Activated CD8-positive, alpha-beta T cell treated with anti-CD3 and anti-CD28 coated beads, Interleukin-2, amount 10 ng/mL, durations not matched to agents 7 days and 5 days (primary cell): ENCODE results near the gene PSMD13. TPM values are rescaled to one million over a fixed set of nuclear protein-coding genes. Genes with fewer than 3 reads are reported as not detected.

Experiments used
- ATAC-seq: fragments of 150-1000 bp; cut with Tn5 transposase; one replicate; pipeline ENCODE4 v1.10.0; 2021; ENCODE audit warnings: moderate library complexity
- CTCF ChIA-PET: fragments of 350-600 bp; sonication (Branson Sonifier 250); formaldehyde crosslinking; loops from one replicate; lab custom pipeline; 2021; ENCODE audit warnings: antibody characterized with exemption; lab: Charles Lee
- POLR2A ChIA-PET: fragments of 350-600 bp; sonication (Branson Sonifier 250); formaldehyde crosslinking; loops from one replicate; lab custom pipeline; 2021; ENCODE audit warnings: antibody characterized with exemption; lab: Charles Lee
- DNase-seq: peaks from one replicate; pipeline ENCODE4 v3.0.0-alpha.2; 2020
- H3K27ac Mint-ChIP-seq: one replicate; pipeline ENCODE4 v1.8.0; 2021; ENCODE audit warnings: mild to moderate bottlenecking, mixed read lengths
- H3K27me3 Mint-ChIP-seq: one replicate; pipeline ENCODE4 v1.8.0; 2021; ENCODE audit warnings: low read depth, mixed read lengths
- H3K36me3 Mint-ChIP-seq: one replicate; pipeline ENCODE4 v1.8.0; 2021; ENCODE audit warnings: low read depth, mixed read lengths
- H3K4me1 Mint-ChIP-seq: one replicate; pipeline ENCODE4 v1.8.0; 2021; ENCODE audit warnings: low read depth, mixed read lengths
- H3K4me3 Mint-ChIP-seq: one replicate; pipeline ENCODE4 v1.8.0; 2021; ENCODE audit warnings: mild to moderate bottlenecking, mixed read lengths
- H3K9me3 Mint-ChIP-seq: one replicate; pipeline ENCODE4 v1.8.0; 2022; ENCODE audit warnings: mixed read lengths; ENCODE audit not compliant: insufficient read depth
- total RNA-seq, 2 experiments: library from RNA; stranded (reverse); gene quantifications; one replicate each; pipeline ENCODE4 v1.2.3, GENCODE V29; 2021

Gene PSMD13
- total RNA-seq, 2 experiments from 2014 or later, result 164 to 173 TPM

DNA sequence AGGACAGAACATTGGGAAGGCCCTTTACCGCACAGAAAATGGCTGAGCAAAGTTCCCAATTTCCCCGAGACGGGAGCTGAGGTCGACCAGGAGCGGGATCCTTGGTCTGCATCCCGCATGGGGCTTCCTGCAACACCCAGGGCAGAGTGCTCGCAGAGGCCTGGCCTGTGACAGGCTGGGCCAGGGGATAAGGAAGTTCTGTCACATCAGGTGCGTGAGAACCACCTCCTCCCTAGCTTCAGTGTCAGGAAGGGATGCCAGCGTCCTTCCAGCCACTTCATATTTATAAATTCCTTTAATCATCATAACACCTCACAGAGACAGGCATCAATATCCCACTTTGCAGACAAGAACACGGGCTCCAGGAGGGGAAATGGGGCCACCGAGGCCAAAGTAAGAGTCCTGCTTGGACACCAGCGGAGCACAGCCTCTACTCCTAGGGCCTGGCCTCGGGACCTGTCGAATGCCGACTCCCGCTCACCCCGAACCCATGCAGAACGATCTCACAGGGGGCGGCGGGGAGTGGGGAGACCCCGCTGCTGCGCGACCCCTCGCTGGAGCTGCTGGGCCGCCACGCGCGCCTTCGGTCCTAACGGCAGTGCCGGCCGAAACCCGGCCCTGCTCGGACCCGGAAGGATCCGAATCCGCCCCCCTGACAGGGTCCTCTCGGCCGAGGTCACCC, 30.1 kb upstream of the PSMD13 start:
- Mint-ChIP-seq H3K4me1 (peaks cover 69% of the 10 kb centered on the region), H3K9me3 (no peaks in the 10 kb centered on the region), H3K27ac (peak overlapping the region; percentile 99), H3K27me3 (no peaks in the 10 kb centered on the region), H3K4me3 (peak overlapping the region; percentile 94), H3K36me3 (peaks cover 56% of the 10 kb centered on the region)
- ChIA-PET POLR2A (interaction anchor here (0.6 to 2.9 kb wide), 22 partner anchors 9 to 612 kb away, joined by 3 to 16 read pairs (median 4); partner anchors contain the start of genes NLRP6, PNPLA2, PSMD13 and SIRT3), CTCF (interaction anchor here (0.5 to 2.1 kb wide), 15 partner anchors 12 to 312 kb away, joined by 3 to 13 read pairs (median 4); partner anchors contain the start of genes PSMD13 and PTDSS2)
- ATAC-seq, result no peak
- DNase-seq, result peak; percentile 41

GRCh38 chr11:207208-207862, 29.4 kb upstream of the PSMD13 start, which contains the start of the genes BET1L and RIC8A:
BET1L (minus strand) TSS chr11:207399; CDS start chr11:207321, 78 bp downstream.
RIC8A (plus strand) TSS chr11:207708; CDS start chr11:208855, 1,147 bp downstream.
- peaks cover 62% of the 10 kb centered on the region for H3K36me3 Mint-ChIP-seq
- H3K9me3 Mint-ChIP-seq, result no peaks in the 10 kb centered on the region
- ChIA-PET CTCF (interaction anchor here (0.5 to 2.1 kb wide), 15 partner anchors 11 to 312 kb away, joined by 3 to 13 read pairs (median 4); partner anchors contain the start of genes PSMD13 and PTDSS2), POLR2A (interaction anchor here (0.6 to 2.9 kb wide), 22 partner anchors 9 to 612 kb away, joined by 3 to 16 read pairs (median 4); partner anchors contain the start of genes IFITM2, NLRP6, PNPLA2 and PSMD13)
- ATAC-seq (peak; percentile 78), DNase-seq (peak; percentile 98)
- peak within 1 kb of the TSS; percentile 94 for H3K4me3 Mint-ChIP-seq
- peaks cover 63% of the 10 kb centered on the region for H3K4me1 Mint-ChIP-seq
- H3K27ac Mint-ChIP-seq, result peak within 1 kb of the TSS; percentile 99
- H3K27me3 Mint-ChIP-seq, result no peaks in the 10 kb centered on the region

DNA sequence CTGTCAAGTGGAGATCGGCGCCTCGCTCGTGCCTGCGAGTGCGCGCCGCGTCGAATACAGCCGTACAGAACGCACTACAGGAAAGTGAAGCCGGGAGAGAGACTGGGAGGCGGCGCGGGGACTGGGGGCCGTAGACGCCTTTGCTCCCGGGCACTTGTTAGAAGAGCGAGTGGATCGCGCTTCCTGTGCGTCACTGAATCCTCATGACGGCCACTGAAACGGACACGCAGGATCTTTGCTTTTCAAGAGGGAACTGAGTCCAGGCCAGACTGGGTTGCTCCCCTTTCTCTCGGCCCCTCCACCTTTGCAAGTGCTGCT, 29.0 kb upstream of the PSMD13 start:
- Mint-ChIP-seq H3K9me3 (no peaks in the 10 kb centered on the region), H3K27me3 (no peaks in the 10 kb centered on the region), H3K4me1 (peaks cover 58% of the 10 kb centered on the region), H3K27ac (peak overlapping the region; percentile 99), H3K4me3 (peak overlapping the region; percentile 94), H3K36me3 (peaks cover 64% of the 10 kb centered on the region)
- ChIA-PET CTCF (interaction anchor here (0.9 to 2.1 kb wide), 9 partner anchors 16 to 242 kb away, joined by 4 to 13 read pairs (median 5); partner anchors contain the start of genes PSMD13 and PTDSS2), POLR2A (interaction anchor here (0.7 to 2.9 kb wide), 19 partner anchors 8 to 611 kb away, joined by 3 to 16 read pairs (median 4); partner anchors contain the start of genes IFITM2, NLRP6, PNPLA2 and PSMD13)
- DNase-seq, result no peak
- no peak for ATAC-seq

- Mint-ChIP-seq H3K27ac (peak overlapping the region; percentile 99), H3K27me3 (no peaks in the 10 kb centered on the region), H3K9me3 (no peaks in the 10 kb centered on the region), H3K36me3 (peaks cover 65% of the 10 kb centered on the region), H3K4me3 (peak overlapping the region; percentile 94), H3K4me1 (peaks cover 53% of the 10 kb centered on the region)
- peak; percentile 88 for DNase-seq
- ATAC-seq, result peak; percentile 73
- ChIA-PET CTCF (interaction anchor here (2.0 to 2.1 kb wide), 2 partner anchors 29 to 76 kb away, joined by 6 to 7 read pairs; partner anchors contain the start of gene PSMD13), POLR2A (interaction anchor here (1.2 to 2.9 kb wide), 7 partner anchors 11 to 109 kb away, joined by 4 to 15 read pairs (median 8); partner anchors contain the start of genes PGGHG and PSMD13)
Measured at GRCh38 chr11:208181-208916, 28.4 kb upstream of the PSMD13 start.

- ATAC-seq, result peak; percentile 7
Measured at GRCh38 chr11:208917-209260, 27.9 kb upstream of the PSMD13 start.

DNA sequence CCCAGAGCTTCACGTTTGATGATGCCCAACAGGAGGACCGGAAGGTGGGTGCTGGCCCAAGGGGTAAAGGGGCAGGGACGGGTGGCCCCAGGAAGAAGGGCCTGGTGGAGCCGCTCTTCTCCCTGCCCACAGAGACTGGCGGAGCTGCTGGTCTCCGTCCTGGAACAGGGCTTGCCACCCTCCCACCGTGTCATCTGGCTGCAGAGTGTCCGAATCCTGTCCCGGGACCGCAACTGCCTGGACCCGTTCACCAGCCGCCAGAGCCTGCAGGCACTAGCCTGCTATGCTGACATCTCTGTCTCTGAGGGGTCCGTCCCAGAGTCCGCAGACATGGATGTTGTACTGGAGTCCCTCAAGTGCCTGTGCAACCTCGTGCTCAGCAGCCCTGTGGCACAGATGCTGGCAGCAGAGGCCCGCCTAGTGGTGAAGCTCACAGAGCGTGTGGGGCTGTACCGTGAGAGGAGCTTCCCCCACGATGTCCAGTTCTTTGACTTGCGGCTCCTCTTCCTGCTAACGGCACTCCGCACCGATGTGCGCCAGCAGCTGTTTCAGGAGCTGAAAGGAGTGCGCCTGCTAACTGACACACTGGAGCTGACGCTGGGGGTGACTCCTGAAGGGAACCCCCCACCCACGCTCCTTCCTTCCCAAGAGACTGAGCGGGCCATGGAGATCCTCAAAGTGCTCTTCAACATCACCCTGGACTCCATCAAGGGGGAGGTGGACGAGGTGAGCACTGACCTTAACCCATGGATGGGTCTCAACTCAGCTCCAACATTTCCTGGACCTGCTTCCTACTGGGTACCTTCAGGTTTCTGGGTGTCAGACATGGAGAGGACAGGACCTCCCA, 27.3 kb upstream of the PSMD13 start:
- ATAC-seq, result no peak
- peaks cover 63% of the 10 kb centered on the region for H3K36me3 Mint-ChIP-seq
- peak overlapping the region; percentile 94 for H3K4me3 Mint-ChIP-seq
- no peaks in the 10 kb centered on the region for H3K27me3 Mint-ChIP-seq
- CTCF ChIA-PET, result interaction anchor here (0.7 kb wide), 1 partner anchor 41 kb away, joined by 4 read pairs; no protein-coding TSS in a partner anchor
- POLR2A ChIA-PET, result interaction anchor here (1.2 to 2.6 kb wide), 6 partner anchors 10 to 108 kb away, joined by 4 to 15 read pairs (median 8); partner anchors contain the start of genes PGGHG and PSMD13
- peak; percentile 21 for DNase-seq
- peak overlapping the region; percentile 99 for H3K27ac Mint-ChIP-seq
- H3K4me1 Mint-ChIP-seq, result peaks cover 42% of the 10 kb centered on the region
- no peaks in the 10 kb centered on the region for H3K9me3 Mint-ChIP-seq

More at GRCh38 chr11:208917-209260, 27.9 kb upstream of the PSMD13 start:
- POLR2A ChIA-PET, result interaction anchor here (1.2 to 2.9 kb wide), 7 partner anchors 10 to 108 kb away, joined by 4 to 15 read pairs (median 8); partner anchors contain the start of genes PGGHG and PSMD13
- Mint-ChIP-seq H3K36me3 (peaks cover 62% of the 10 kb centered on the region), H3K27ac (peak overlapping the region; percentile 99), H3K4me3 (peak overlapping the region; percentile 94), H3K9me3 (no peaks in the 10 kb centered on the region), H3K27me3 (no peaks in the 10 kb centered on the region), H3K4me1 (peaks cover 47% of the 10 kb centered on the region)
- no peak for DNase-seq
- CTCF ChIA-PET, result interaction anchor here (0.7 kb wide), 1 partner anchor 42 kb away, joined by 4 read pairs; no protein-coding TSS in a partner anchor

DNA sequence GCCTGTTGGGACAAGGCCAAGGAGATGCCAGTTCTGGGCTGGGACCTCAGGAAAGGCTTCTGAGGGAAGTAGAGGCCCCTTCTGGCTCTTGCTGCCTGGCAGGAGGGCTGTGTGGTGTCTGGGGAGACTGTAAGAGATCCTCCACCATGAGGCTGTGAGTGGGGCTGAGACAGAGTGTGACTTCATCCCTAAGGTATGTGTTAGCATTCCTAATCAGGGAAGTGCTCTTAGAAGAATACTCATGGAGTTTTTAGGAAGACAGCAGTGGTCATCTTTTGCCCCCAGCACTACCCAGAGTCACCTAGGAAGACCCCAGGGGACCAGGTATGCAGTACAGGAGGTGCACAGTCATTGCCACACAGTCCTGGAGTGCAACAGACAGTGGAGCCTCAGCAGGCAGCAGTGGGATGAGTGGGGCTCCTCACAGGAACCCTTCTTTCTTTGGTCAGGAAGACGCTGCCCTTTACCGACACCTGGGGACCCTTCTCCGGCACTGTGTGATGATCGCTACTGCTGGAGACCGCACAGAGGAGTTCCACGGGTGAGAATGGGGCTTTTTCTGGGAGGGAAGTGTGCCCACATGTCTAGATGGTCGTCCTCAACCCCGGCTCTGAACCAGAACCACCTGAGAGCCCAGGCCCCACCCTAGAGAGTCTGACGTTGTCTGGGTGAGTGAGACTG, 26.5 kb upstream of the PSMD13 start:
- ChIA-PET POLR2A (interaction anchor here (2.2 kb wide), 2 partner anchors 9 to 27 kb away, joined by 6 to 9 read pairs; partner anchors contain the start of gene PSMD13), CTCF (no interaction called here)
- H3K27ac Mint-ChIP-seq, result peak overlapping the region; percentile 99
- peaks cover 35% of the 10 kb centered on the region for H3K4me1 Mint-ChIP-seq
- peak overlapping the region; percentile 94 for H3K4me3 Mint-ChIP-seq
- ATAC-seq, result no peak
- H3K9me3 Mint-ChIP-seq, result no peaks in the 10 kb centered on the region
- DNase-seq, result no peak
- H3K27me3 Mint-ChIP-seq, result no peaks in the 10 kb centered on the region
- peaks cover 65% of the 10 kb centered on the region for H3K36me3 Mint-ChIP-seq

GRCh38 chr11:210803-211180, 26.0 kb upstream of the PSMD13 start:
- no peak overlapping the region for H3K4me3 Mint-ChIP-seq
- H3K27ac Mint-ChIP-seq, result peak overlapping the region; percentile 99
- H3K4me1 Mint-ChIP-seq, result peaks cover 30% of the 10 kb centered on the region
- ChIA-PET CTCF (no interaction called here), POLR2A (no interaction called here)
- no peak for DNase-seq
- no peaks in the 10 kb centered on the region for H3K27me3 Mint-ChIP-seq
- ATAC-seq, result no peak
- no peaks in the 10 kb centered on the region for H3K9me3 Mint-ChIP-seq
- H3K36me3 Mint-ChIP-seq, result peaks cover 68% of the 10 kb centered on the region

DNA sequence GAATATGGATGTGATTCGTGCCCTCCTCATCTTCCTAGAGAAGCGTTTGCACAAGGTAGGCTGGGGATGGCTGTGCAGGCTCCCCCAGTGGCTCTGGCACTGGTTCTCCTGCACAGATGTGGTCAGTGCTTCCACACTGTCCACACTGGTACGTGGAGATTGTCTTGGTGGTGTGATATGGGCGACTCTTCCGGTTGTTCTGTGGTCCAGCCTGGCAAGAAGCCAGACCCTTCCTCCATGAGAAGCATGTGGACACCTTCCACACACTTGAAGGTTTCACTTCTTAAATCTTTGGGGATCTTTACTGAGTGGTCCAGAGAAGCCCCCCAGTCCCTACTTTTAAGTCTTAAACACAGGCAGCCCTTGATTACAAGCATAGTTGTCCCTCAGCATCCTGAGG, 25.5 kb upstream of the PSMD13 start:
- H3K27me3 Mint-ChIP-seq, result no peaks in the 10 kb centered on the region
- peaks cover 67% of the 10 kb centered on the region for H3K36me3 Mint-ChIP-seq
- peaks cover 27% of the 10 kb centered on the region for H3K4me1 Mint-ChIP-seq
- no peaks in the 10 kb centered on the region for H3K9me3 Mint-ChIP-seq
- DNase-seq (no peak), ATAC-seq (no peak)
- peak overlapping the region; percentile 16 for H3K27ac Mint-ChIP-seq
- peak overlapping the region; percentile 22 for H3K4me3 Mint-ChIP-seq
- CTCF ChIA-PET, result no interaction called here
- POLR2A ChIA-PET, result interaction anchor here (0.6 to 1.0 kb wide), 2 partner anchors 129 to 153 kb away, joined by 3 read pairs; no protein-coding TSS in a partner anchor
